Skin of body (tissue), 2 donors: ENCODE data around the gene OR2M5. TPM values are rescaled to one million over a fixed set of nuclear protein-coding genes. Genes with fewer than 3 reads are reported as not detected.

Experiments
- DNase-seq: peaks from one replicate; lab custom pipeline; 2025; lab: John Stamatoyannopoulos, UW
- total RNA-seq: library from RNA; depleted of rRNA; stranded (reverse); fragments of >200 nt; gene quantifications from one replicate; pipeline ENCODE4 v1.2.3, GENCODE V29; 2014

Gene OR2M5
- total RNA-seq = not detected

GRCh38 chr1:248144513-248145198 lies at the start of gene OR2M5:
OR2M5 (plus strand) TSS chr1:248145148; CDS start chr1:248145148, 0 bp downstream.
- no peak for DNase-seq

- no peak for DNase-seq
Observed at GRCh38 chr1:248098529-248098928, 46.4 kb upstream of the OR2M5 start.

GRCh38 chr1:248102847-248103246 lies 42.1 kb upstream of the OR2M5 start:
- DNase-seq = no peak

- no peak for DNase-seq
Observed at GRCh38 chr1:248111157-248111556, 33.8 kb upstream of the OR2M5 start.

- no peak for DNase-seq
Observed at GRCh38 chr1:248114890-248115289, 30.1 kb upstream of the OR2M5 start.

GRCh38 chr1:248127653-248128052 lies 17.3 kb upstream of the OR2M5 start:
- no peak for DNase-seq

- DNase-seq = no peak
Observed at GRCh38 chr1:248136811-248137210, 8.1 kb upstream of the OR2M5 start.

- no peak for DNase-seq
Observed at GRCh38 chr1:248140846-248141245, 4.1 kb upstream of the OR2M5 start.

GRCh38 chr1:248143311-248143710 lies 1.6 kb upstream of the OR2M5 start:
- DNase-seq = no peak

GRCh38 chr1:248152056-248152827 lies 7.3 kb downstream of the OR2M5 start:
- DNase-seq = no peak

- no peak for DNase-seq
Observed at GRCh38 chr1:248155927-248156326, 11.0 kb downstream of the OR2M5 start.

GRCh38 chr1:248158758-248159157 lies 13.8 kb downstream of the OR2M5 start:
- DNase-seq = no peak

GRCh38 chr1:248164031-248164430 lies 19.1 kb downstream of the OR2M5 start:
- no peak for DNase-seq

GRCh38 chr1:248165186-248165585 lies 20.2 kb downstream of the OR2M5 start:
- no peak for DNase-seq

- DNase-seq = no peak
Observed at GRCh38 chr1:248174521-248174920, 29.6 kb downstream of the OR2M5 start, which contains the start of gene OR2M2. OR2M2 (plus strand) TSS chr1:248174821; CDS start chr1:248179986, 5,165 bp downstream.

- no peak for DNase-seq
Observed at GRCh38 chr1:248183996-248184395, 39.0 kb downstream of the OR2M5 start.

GRCh38 chr1:248187363-248187762 lies 42.4 kb downstream of the OR2M5 start:
- DNase-seq = no peak

GRCh38 chr1:248189026-248189425 lies 44.1 kb downstream of the OR2M5 start:
- no peak for DNase-seq

GRCh38 chr1:248194117-248194516 lies 49.2 kb downstream of the OR2M5 start:
- no peak for DNase-seq
